GM18870 (cell line): Measurements from ENCODE around the gene GTF3C2.

Experiments used
- ATAC-seq: cut with Tn5 transposase; IDR thresholded peaks from one replicate; pipeline ENCODE4 v1.9.1; 2021; ENCODE audit warnings: moderate library complexity; ENCODE audit not compliant: unreplicated experiment

GTF3C2 gene

GRCh38 chr2:27356382-27357181 is at the start of gene GTF3C2:
Gene GTF3C2, minus strand, starts transcription at chr2:27356764. Its CDS starts 13,210 bp downstream, at chr2:27343554.
- peak; percentile 80 for ATAC-seq

GRCh38 chr2:27400348-27401135 is 44.0 kb upstream of the GTF3C2 start:
- no peak for ATAC-seq

GRCh38 chr2:27398962-27399361 is 42.4 kb upstream of the GTF3C2 start:
- no peak for ATAC-seq

GRCh38 chr2:27393225-27393624 is 36.7 kb upstream of the GTF3C2 start:
- ATAC-seq, result no peak

- no peak for ATAC-seq
Observed at GRCh38 chr2:27390822-27391679, 34.5 kb upstream of the GTF3C2 start.

- no peak for ATAC-seq
Observed at GRCh38 chr2:27381577-27382181, 25.1 kb upstream of the GTF3C2 start.

- peak; percentile 46 for ATAC-seq
Observed at GRCh38 chr2:27380626-27381545, 24.3 kb upstream of the GTF3C2 start, which contains the start of gene ZNF513. Gene ZNF513, minus strand, starts transcription at chr2:27380734. Its CDS starts 208 bp downstream, at chr2:27380526.

- ATAC-seq, result no peak
Observed at GRCh38 chr2:27379836-27380625, 23.5 kb upstream of the GTF3C2 start.

GRCh38 chr2:27379383-27379835 is 22.8 kb upstream of the GTF3C2 start:
- no peak for ATAC-seq

GRCh38 chr2:27378809-27379290 is 22.3 kb upstream of the GTF3C2 start:
- ATAC-seq, result no peak

GRCh38 chr2:27378096-27378808 is 21.7 kb upstream of the GTF3C2 start:
- ATAC-seq, result no peak

- no peak for ATAC-seq
Observed at GRCh38 chr2:27377618-27378095, 21.1 kb upstream of the GTF3C2 start.

GRCh38 chr2:27376866-27377617 is 20.5 kb upstream of the GTF3C2 start:
- no peak for ATAC-seq

- ATAC-seq, result no peak
Observed at GRCh38 chr2:27376151-27376865, 19.7 kb upstream of the GTF3C2 start.

GRCh38 chr2:27375513-27376099 is 19.0 kb upstream of the GTF3C2 start:
- ATAC-seq, result no peak

GRCh38 chr2:27373567-27373966 is 17.0 kb upstream of the GTF3C2 start:
- no peak for ATAC-seq
